OCI-LY3 (cell line): ENCODE data around the gene GLYATL1.

Experiments
- H2AFZ ChIP-seq: fragments of 200-600, 300-600 bp; shearing (Covaris generic); 2 replicates; pipeline ENCODE4 v1.6.0; 2014; ENCODE audit warnings: antibody characterized with exemption, low read depth, low read length
- H3K27ac ChIP-seq: fragments of 200-600, 300-600 bp; sonication (generic); 2 replicates; pipeline ENCODE4 v1.5.1; 2014; ENCODE audit warnings: mild to moderate bottlenecking, low read length, moderate library complexity, mixed read lengths
- H3K27me3 ChIP-seq: fragments of 200-600, 300-600 bp; sonication (generic); 2 replicates; pipeline ENCODE4 v1.6.1; 2014; ENCODE audit warnings: low read depth, low read length, mixed read lengths
- H3K36me3 ChIP-seq: fragments of 200-600, 300-600 bp; sonication (generic); replicated peaks from 2 replicates; pipeline ENCODE3; 2014; ENCODE audit warnings: low read depth, low read length, mixed read lengths
- H3K4me1 ChIP-seq: fragments of 300-600, 200-600 bp; sonication (generic); 2 replicates; pipeline ENCODE4 v1.6.1; 2014; ENCODE audit warnings: low read length, mixed read lengths
- H3K4me2 ChIP-seq: fragments of 200-600, 300-600 bp; sonication (generic); 2 replicates; pipeline ENCODE4 v1.6.1; 2014; ENCODE audit warnings: low read length, mixed read lengths
- H3K4me3 ChIP-seq: fragments of 300-600, 200-600 bp; sonication (generic); 2 replicates; pipeline ENCODE4 v1.5.1; 2014; ENCODE audit warnings: antibody characterized with exemption, mild to moderate bottlenecking, low read length, moderate library complexity
- H3K79me2 ChIP-seq: fragments of 300-600, 200-600 bp; shearing (Covaris generic); 2 replicates; pipeline ENCODE4 v1.6.1; 2014; ENCODE audit warnings: mild to moderate bottlenecking, low read length, mixed read lengths
- H3K9ac ChIP-seq: fragments of 300-600, 200-600 bp; shearing (Covaris generic); 2 replicates; pipeline ENCODE4 v1.6.0; 2014; ENCODE audit warnings: mild to moderate bottlenecking, low read length, moderate library complexity
- H3K9me3 ChIP-seq: fragments of 200-600, 300-600 bp; shearing (Covaris generic); 2 replicates; pipeline ENCODE4 v1.6.1; 2014; ENCODE audit warnings: low read length, mixed read lengths; ENCODE audit not compliant: insufficient read depth
- H4K20me1 ChIP-seq: fragments of 200-600, 300-600 bp; sonication (generic); 2 replicates; pipeline ENCODE4 v1.6.1; 2016; ENCODE audit warnings: low read length, mixed read lengths; ENCODE audit not compliant: insufficient read depth
- EZH2phosphoT487 ChIP-seq: fragments of 200-600 bp; shearing (Covaris generic); IDR thresholded peaks from 2 replicates; pipeline ENCODE4 v1.6.1; 2018; ENCODE audit warnings: antibody characterized with exemption, mixed run types, low read depth
- TF ChIP-seq, protein P1 (sequence below): fragments of 200-600, 300-600 bp; sonication (generic); IDR thresholded peaks from 2 replicates; pipeline ENCODE4 v1.5.1; 2014; ENCODE audit warnings: antibody characterized with exemption, low read length, low read depth

The GLYATL1 gene

DNA sequence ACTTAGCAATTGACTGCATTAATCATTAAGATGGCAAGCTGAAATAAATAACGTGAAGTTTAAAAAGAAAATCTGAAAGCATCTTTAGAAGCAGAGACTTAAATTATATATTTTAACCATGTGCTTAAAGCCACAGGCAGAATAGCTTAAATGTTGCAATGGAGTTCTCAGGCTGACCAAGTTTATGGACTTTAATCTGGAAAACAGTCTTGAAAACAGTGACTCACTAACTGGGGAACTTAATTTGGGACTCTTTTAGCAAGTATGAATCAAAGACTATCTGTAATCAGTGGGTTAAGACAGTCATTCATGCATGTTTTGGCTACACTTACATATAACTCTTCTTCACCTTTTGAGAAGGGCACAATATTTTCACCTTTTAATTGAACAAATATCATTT lies 12.6 kb upstream of the GLYATL1 start:
- H3K4me2 ChIP-seq, result no peak overlapping the region
- H3K4me3 ChIP-seq, result no peak overlapping the region

DNA sequence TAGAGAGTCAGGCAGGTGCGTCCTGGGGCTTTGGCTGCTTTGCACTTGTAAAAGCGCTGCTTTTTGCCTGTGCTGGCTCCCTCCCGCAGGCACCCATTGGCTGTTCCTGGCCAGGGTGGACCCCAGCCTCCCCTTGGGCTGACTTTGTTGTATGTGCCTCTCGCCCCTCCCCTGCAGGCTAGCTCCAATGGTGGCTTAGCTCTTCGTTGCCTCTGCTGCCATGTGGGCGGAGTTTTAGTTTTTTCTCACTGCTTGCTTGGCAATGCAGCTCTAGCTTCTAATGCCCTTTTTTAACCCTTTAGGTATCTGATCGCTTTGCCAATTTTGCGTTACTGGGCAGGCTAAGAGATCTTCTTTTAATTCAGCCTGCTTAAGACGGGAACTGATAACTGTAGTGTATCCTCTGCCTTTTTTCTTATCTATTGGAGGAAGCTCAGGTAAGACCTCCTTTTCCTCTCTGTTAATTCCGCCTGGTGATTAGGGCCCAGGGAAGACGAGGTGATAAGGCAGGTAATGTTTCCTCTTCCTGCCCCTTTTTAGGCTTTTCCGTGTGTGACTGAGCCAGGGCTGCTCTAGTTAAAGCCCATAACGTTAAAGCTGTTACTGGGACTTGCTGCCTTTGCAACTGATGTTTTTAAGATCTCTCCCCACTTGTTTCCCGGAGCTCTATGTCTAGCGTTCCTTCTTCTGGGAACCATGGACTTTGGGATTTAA lies 11.7 kb upstream of the GLYATL1 start:
- H3K4me1 ChIP-seq, result peaks cover 15% of the 10 kb centered on the region
- no peaks in the 10 kb centered on the region for H3K79me2 ChIP-seq
- no peaks in the 10 kb centered on the region for H3K9me3 ChIP-seq
- H3K27ac ChIP-seq, result no peak overlapping the region
- peak overlapping the region; percentile 5; the same call in 1 of the 2 replicates for H3K9ac ChIP-seq
- no peak for TF ChIP-seq EZH2phosphoT487
- TF ChIP-seq, protein P1, sequence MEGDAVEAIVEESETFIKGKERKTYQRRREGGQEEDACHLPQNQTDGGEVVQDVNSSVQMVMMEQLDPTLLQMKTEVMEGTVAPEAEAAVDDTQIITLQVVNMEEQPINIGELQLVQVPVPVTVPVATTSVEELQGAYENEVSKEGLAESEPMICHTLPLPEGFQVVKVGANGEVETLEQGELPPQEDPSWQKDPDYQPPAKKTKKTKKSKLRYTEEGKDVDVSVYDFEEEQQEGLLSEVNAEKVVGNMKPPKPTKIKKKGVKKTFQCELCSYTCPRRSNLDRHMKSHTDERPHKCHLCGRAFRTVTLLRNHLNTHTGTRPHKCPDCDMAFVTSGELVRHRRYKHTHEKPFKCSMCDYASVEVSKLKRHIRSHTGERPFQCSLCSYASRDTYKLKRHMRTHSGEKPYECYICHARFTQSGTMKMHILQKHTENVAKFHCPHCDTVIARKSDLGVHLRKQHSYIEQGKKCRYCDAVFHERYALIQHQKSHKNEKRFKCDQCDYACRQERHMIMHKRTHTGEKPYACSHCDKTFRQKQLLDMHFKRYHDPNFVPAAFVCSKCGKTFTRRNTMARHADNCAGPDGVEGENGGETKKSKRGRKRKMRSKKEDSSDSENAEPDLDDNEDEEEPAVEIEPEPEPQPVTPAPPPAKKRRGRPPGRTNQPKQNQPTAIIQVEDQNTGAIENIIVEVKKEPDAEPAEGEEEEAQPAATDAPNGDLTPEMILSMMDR, result no peak
- no peaks in the 10 kb centered on the region for H3K27me3 ChIP-seq
- no peaks in the 10 kb centered on the region for H4K20me1 ChIP-seq
- peak overlapping the region; percentile 80 for H2AFZ ChIP-seq
- no peaks in the 10 kb centered on the region for H3K36me3 ChIP-seq
- H3K4me2 ChIP-seq, result peak overlapping the region; percentile 77
- peak overlapping the region; percentile 66 for H3K4me3 ChIP-seq

More for the DNA sequence above, 12.6 kb upstream of the GLYATL1 start:
- TF ChIP-seq, protein P1, result no peak
- no peak for TF ChIP-seq EZH2phosphoT487
- Histone ChIP-seq H3K36me3 (no peaks in the 10 kb centered on the region), H4K20me1 (no peaks in the 10 kb centered on the region), H2AFZ (peak overlapping the region; percentile 80; the same call in 1 of the 2 replicates), H3K4me1 (peaks cover 15% of the 10 kb centered on the region), H3K9me3 (no peaks in the 10 kb centered on the region), H3K79me2 (no peaks in the 10 kb centered on the region), H3K9ac (no peak overlapping the region), H3K27ac (no peak overlapping the region), H3K27me3 (no peaks in the 10 kb centered on the region)

DNA sequence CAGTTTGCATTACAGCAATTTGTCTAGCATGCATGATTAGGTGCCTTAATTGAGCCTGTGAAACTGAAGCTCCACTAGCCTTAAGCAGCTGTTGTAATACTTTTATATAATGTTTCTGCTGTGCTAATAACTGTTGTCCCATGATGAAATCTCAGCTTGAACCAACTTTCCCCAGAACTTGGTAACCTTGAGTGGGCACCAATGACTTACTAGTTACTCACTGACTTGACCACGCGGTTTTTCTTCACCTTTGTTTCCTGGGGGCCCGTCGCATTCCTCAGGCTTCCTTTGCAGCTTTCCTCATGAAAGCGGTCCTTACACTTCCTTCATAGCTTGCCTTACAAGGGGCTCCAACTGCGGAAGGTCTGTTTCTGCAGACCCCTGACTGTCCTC lies 11.2 kb upstream of the GLYATL1 start:
- Histone ChIP-seq H3K9ac (peak overlapping the region; percentile 5; the same call in 1 of the 2 replicates), H2AFZ (peak overlapping the region; percentile 80), H3K79me2 (no peaks in the 10 kb centered on the region), H3K4me3 (peak overlapping the region; percentile 66), H3K27me3 (no peaks in the 10 kb centered on the region), H3K9me3 (no peaks in the 10 kb centered on the region), H3K4me2 (peak overlapping the region; percentile 77), H3K27ac (no peak overlapping the region), H3K4me1 (peaks cover 12% of the 10 kb centered on the region), H3K36me3 (no peaks in the 10 kb centered on the region), H4K20me1 (no peaks in the 10 kb centered on the region)
- TF ChIP-seq, protein P1, result no peak
- no peak for TF ChIP-seq EZH2phosphoT487

DNA sequence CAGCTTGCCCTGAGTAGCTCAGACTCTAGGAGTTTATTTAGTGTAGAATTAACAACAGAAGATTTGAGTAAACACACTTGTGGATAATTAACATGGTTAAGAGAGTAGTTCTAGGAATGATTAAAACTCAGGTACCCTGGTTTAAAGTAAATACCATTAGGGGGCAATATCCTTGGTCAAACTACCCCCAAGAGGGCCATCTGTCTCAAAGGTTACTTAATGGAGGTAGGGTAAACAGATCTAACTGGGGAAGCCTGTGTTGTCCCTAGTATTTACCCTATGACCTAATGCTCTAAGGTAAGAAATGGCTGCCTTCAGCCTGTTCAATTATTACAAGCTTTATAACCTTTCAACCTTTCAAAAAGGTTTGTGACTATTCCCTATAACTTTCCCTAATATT lies 10.6 kb upstream of the GLYATL1 start:
- H3K9me3 ChIP-seq, result no peaks in the 10 kb centered on the region
- H2AFZ ChIP-seq, result no peak overlapping the region
- no peaks in the 10 kb centered on the region for H3K79me2 ChIP-seq
- peaks cover 13% of the 10 kb centered on the region; the same call in 1 of the 2 replicates for H3K4me1 ChIP-seq
- no peaks in the 10 kb centered on the region for H3K27me3 ChIP-seq
- no peak overlapping the region for H3K9ac ChIP-seq
- H3K36me3 ChIP-seq, result no peaks in the 10 kb centered on the region
- H3K4me2 ChIP-seq, result no peak overlapping the region
- H3K27ac ChIP-seq, result no peak overlapping the region
- TF ChIP-seq, protein P1, result no peak
- TF ChIP-seq EZH2phosphoT487, result no peak
- no peak overlapping the region for H3K4me3 ChIP-seq
- no peaks in the 10 kb centered on the region for H4K20me1 ChIP-seq
